ENCODE measurements around the gene ERC1.

Gene ERC1

DNA sequence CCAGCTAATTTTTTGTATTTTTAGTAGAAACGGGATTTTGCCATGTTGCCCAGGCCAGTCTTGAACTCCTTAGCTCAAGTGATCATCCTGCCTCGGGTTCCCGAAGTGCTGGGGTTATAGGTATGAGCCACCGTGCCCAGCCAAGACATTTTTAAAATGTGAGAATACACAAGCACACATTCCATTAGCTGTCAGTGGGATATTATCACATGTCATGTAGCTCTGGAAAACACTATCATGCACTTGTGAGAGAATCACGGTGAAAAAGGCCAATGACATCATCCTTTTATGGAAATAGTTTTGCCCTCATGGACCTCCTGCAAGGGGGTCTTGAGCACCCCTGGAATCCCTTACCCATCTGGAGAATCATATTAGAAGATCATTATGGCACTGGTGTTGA lies 28.3 kb downstream of the ERC1 start:
- TF ChIP-seq, protein P1, sequence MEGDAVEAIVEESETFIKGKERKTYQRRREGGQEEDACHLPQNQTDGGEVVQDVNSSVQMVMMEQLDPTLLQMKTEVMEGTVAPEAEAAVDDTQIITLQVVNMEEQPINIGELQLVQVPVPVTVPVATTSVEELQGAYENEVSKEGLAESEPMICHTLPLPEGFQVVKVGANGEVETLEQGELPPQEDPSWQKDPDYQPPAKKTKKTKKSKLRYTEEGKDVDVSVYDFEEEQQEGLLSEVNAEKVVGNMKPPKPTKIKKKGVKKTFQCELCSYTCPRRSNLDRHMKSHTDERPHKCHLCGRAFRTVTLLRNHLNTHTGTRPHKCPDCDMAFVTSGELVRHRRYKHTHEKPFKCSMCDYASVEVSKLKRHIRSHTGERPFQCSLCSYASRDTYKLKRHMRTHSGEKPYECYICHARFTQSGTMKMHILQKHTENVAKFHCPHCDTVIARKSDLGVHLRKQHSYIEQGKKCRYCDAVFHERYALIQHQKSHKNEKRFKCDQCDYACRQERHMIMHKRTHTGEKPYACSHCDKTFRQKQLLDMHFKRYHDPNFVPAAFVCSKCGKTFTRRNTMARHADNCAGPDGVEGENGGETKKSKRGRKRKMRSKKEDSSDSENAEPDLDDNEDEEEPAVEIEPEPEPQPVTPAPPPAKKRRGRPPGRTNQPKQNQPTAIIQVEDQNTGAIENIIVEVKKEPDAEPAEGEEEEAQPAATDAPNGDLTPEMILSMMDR (IDR thresholded peaks at IDR 0.05; ENCODE audit: low read depth, low read length, poor library complexity, severe bottlenecking), result no peak
- TF ChIP-seq EZH2phosphoT487 (IDR thresholded peaks at IDR 0.05; ENCODE audit: borderline replicate concordance, low read length), result no peak
- H3K36me3 ChIP-seq (ENCODE audit: control insufficient read depth, low read length), result peaks cover 14% of the 10 kb centered on the region
- no peak overlapping the region for H3K4me3 ChIP-seq (ENCODE audit: low read length)
- no peaks in the 10 kb centered on the region for H3K27me3 ChIP-seq (ENCODE audit: control insufficient read depth, low read length)
- H3F3A ChIP-seq (ENCODE audit: control insufficient read depth, insufficient read depth), result no peaks in the 10 kb centered on the region
- H3K79me2 ChIP-seq (ENCODE audit: control insufficient read depth, low read length), result peaks cover 29% of the 10 kb centered on the region
- H3K9me2 ChIP-seq (replicated peaks; ENCODE audit: control insufficient read depth, low read length), result no peaks in the 10 kb centered on the region
- H3K4me2 ChIP-seq (ENCODE audit: low read length), result no peak overlapping the region
- no peaks in the 10 kb centered on the region for H3K4me1 ChIP-seq (ENCODE audit: control insufficient read depth, low read length)
- H4K20me1 ChIP-seq (ENCODE audit: control insufficient read depth, insufficient read depth, low read depth, low read length), result no peaks in the 10 kb centered on the region
- H3K27ac ChIP-seq (ENCODE audit: low read depth, low read length), result no peak overlapping the region
- no peaks in the 10 kb centered on the region for H3K9me3 ChIP-seq (ENCODE audit: control insufficient read depth, insufficient read depth, low read length)

DNA sequence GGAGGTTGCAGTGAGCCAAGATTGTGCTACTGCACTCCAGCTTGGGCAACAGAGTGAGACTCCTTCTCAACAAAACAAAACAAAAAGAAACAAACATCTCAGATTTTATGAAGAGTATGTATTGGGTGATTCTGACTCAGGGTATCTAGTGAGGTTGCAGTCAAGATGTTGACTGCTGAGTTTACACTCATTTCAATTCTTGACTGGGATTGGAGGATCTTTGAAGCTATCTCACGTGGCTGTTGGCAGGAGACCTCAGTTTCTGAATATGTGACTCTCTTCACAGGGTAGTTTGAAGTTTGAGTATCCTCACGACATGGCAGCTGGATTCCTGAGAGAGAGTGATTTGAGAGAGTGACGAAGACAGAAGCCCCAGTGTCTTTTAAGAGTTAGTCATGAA lies 29.4 kb downstream of the ERC1 start:
- TF ChIP-seq, protein P1 (IDR thresholded peaks at IDR 0.05; ENCODE audit: low read depth, low read length, poor library complexity, severe bottlenecking), result no peak
- TF ChIP-seq EZH2phosphoT487 (IDR thresholded peaks at IDR 0.05; ENCODE audit: borderline replicate concordance, low read length), result no peak
- Histone ChIP-seq H3K4me3 (ENCODE audit: low read length) (no peak overlapping the region), H3K9me3 (ENCODE audit: control insufficient read depth, insufficient read depth, low read length) (no peaks in the 10 kb centered on the region), H3K9me2 (replicated peaks; ENCODE audit: control insufficient read depth, low read length) (no peaks in the 10 kb centered on the region), H3K79me2 (ENCODE audit: control insufficient read depth, low read length) (peaks cover 29% of the 10 kb centered on the region), H3K27me3 (ENCODE audit: control insufficient read depth, low read length) (no peaks in the 10 kb centered on the region), H3K4me1 (ENCODE audit: control insufficient read depth, low read length) (no peaks in the 10 kb centered on the region), H3K27ac (ENCODE audit: low read depth, low read length) (no peak overlapping the region), H3F3A (ENCODE audit: control insufficient read depth, insufficient read depth) (no peaks in the 10 kb centered on the region), H3K4me2 (ENCODE audit: low read length) (no peak overlapping the region), H4K20me1 (ENCODE audit: control insufficient read depth, insufficient read depth, low read depth, low read length) (no peaks in the 10 kb centered on the region), H3K36me3 (ENCODE audit: control insufficient read depth, low read length) (peaks cover 14% of the 10 kb centered on the region)

DNA sequence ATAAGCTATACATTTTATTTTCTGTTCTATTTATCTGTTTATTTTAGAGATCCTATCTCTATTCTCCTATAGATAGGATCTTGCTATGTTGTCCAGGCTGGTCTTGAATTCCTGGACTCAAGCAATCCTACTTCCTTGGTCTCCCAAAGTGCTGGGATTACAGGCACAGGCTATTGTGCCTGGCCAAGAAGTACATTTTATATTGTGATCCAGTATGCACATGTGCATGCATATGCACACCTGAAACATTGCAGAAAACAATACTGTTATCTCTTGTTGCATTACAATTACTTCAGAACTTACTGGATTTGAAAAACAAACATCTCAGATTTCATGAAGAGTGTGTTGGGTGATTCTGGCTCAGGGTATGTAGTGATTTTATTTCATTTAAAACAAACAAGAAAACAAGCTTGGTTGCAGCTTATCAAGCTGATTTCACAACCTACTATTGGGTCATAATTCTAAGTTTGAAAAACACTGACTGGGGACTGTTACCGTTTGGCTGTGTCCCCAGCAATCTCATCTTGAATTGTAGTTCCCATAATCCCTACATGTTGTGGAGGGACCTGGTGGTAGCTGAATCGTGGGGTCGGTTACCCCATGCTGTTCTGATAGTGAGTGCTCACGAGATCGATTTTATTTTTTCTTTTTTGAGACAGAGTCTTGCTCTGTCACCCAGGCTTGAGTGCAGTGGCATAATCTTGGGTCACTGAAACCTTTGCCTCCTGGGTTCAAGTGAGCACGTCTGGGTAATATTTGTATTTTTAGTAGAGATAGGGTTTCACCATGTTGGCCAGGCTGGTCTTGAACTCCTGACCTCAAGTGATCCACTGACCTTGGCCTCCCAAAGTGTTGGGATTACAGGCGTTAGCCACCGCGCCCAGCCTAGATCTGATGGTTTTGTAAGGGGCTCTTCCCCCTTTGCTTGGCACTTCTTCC lies 31.3 kb downstream of the ERC1 start:
- no peak for TF ChIP-seq EZH2phosphoT487 (IDR thresholded peaks at IDR 0.05; ENCODE audit: borderline replicate concordance, low read length)
- TF ChIP-seq, protein P1 (IDR thresholded peaks at IDR 0.05; ENCODE audit: low read depth, low read length, poor library complexity, severe bottlenecking), result no peak
- peaks cover 33% of the 10 kb centered on the region for H3K79me2 ChIP-seq (ENCODE audit: control insufficient read depth, low read length)
- no peak overlapping the region for H3K4me3 ChIP-seq (ENCODE audit: low read length)
- no peaks in the 10 kb centered on the region for H3K27me3 ChIP-seq (ENCODE audit: control insufficient read depth, low read length)
- H3K9me2 ChIP-seq (replicated peaks; ENCODE audit: control insufficient read depth, low read length), result no peaks in the 10 kb centered on the region
- H3K9me3 ChIP-seq (ENCODE audit: control insufficient read depth, insufficient read depth, low read length), result no peaks in the 10 kb centered on the region
- H4K20me1 ChIP-seq (ENCODE audit: control insufficient read depth, insufficient read depth, low read depth, low read length), result no peaks in the 10 kb centered on the region
- no peaks in the 10 kb centered on the region for H3K4me1 ChIP-seq (ENCODE audit: control insufficient read depth, low read length)
- no peak overlapping the region for H3K4me2 ChIP-seq (ENCODE audit: low read length)
- H3F3A ChIP-seq (ENCODE audit: control insufficient read depth, insufficient read depth), result no peaks in the 10 kb centered on the region
- peaks cover 14% of the 10 kb centered on the region for H3K36me3 ChIP-seq (ENCODE audit: control insufficient read depth, low read length)
- no peak overlapping the region for H3K27ac ChIP-seq (ENCODE audit: low read depth, low read length)

Data from DOHH2 (cell line).